HepG2 (cell line): ENCODE data around the gene DPH1. TPM values are rescaled to one million over a fixed set of nuclear protein-coding genes. Genes with fewer than 3 reads are reported as not detected.

Source experiments
- ATF2 ChIP-seq: sonication (generic); formaldehyde crosslinking; IDR thresholded peaks from 2 replicates; pipeline ENCODE4 v1.4.0; 2020; ENCODE audit warnings: missing genetic modification reagents
- BCL6 ChIP-seq: IDR thresholded peaks from 2 replicates; pipeline ENCODE4 v1.6.1; 2016; ENCODE audit warnings: missing genetic modification reagents, missing compliant biosample characterization
- EZH2 ChIP-seq: conservative IDR thresholded peaks from 2 replicates; pipeline ENCODE4 v1.6.1; 2012; ENCODE audit warnings: mild to moderate bottlenecking, low read depth, low read length, moderate library complexity
- HDAC2 ChIP-seq: sonication (generic); formaldehyde crosslinking; IDR thresholded peaks from 2 replicates; pipeline ENCODE4 v1.4.0; 2020; ENCODE audit warnings: missing genetic modification reagents
- KLF15 ChIP-seq: sonication (generic); formaldehyde crosslinking; IDR thresholded peaks from 2 replicates; pipeline ENCODE4 v1.8.1; 2023; ENCODE audit warnings: borderline replicate concordance, mild to moderate bottlenecking, inconsistent platforms, missing genetic modification reagents, mixed read lengths
- KLF6 ChIP-seq: IDR thresholded peaks from 2 replicates; pipeline ENCODE4 v1.8.0; 2016; ENCODE audit warnings: missing biosample characterization, missing genetic modification reagents
- LBX2 ChIP-seq: sonication (generic); formaldehyde crosslinking; IDR thresholded peaks from 2 replicates; pipeline ENCODE4 v1.5.0; 2020; ENCODE audit warnings: missing genetic modification reagents, mild to moderate bottlenecking, borderline replicate concordance
- MAZ ChIP-seq, 2 experiments: sonication (generic) in 1 of 2; formaldehyde crosslinking in 1 of 2; IDR thresholded peaks; 2 replicates each; pipeline versions ENCODE4 v1.5.0 to v1.6.1; 2012 to 2020; ENCODE audit warnings: low read depth in 2 of 2, mild to moderate bottlenecking in 2 of 2, borderline replicate concordance in 1 of 2, improper control_type of control experiment in 1 of 2, low read length in 1 of 2, missing genetic modification reagents in 1 of 2, moderate library complexity in 1 of 2
- MIXL1 ChIP-seq: IDR thresholded peaks from 2 replicates; pipeline ENCODE4 v1.6.1; 2016
- PATZ1 ChIP-seq: sonication (generic); formaldehyde crosslinking; IDR thresholded peaks from 2 replicates; pipeline ENCODE4 v1.4.0; 2020; ENCODE audit warnings: missing genetic modification reagents
- SRSF4 ChIP-seq: fragments of 200-400 bp; formaldehyde crosslinking; IDR thresholded peaks from one replicate; pipeline ENCODE4 v1.6.1; 2018; ENCODE audit warnings: mild to moderate bottlenecking, low read depth, low read length, moderate library complexity; ENCODE audit not compliant: poor library complexity, severe bottlenecking
- TFDP2 ChIP-seq: sonication (generic); formaldehyde crosslinking; IDR thresholded peaks from 2 replicates; pipeline ENCODE4 v1.4.0; 2020; ENCODE audit warnings: missing genetic modification reagents
- ZKSCAN8 ChIP-seq: IDR thresholded peaks from 2 replicates; pipeline ENCODE4 v1.6.1; 2016; ENCODE audit warnings: borderline replicate concordance, missing genetic modification reagents, missing compliant biosample characterization
- ZNF337 ChIP-seq: sonication (generic); formaldehyde crosslinking; IDR thresholded peaks from 2 replicates; pipeline ENCODE4 v1.5.1; 2020; ENCODE audit warnings: missing genetic modification reagents, low read depth, mild to moderate bottlenecking, borderline replicate concordance
- ZNF430 ChIP-seq: sonication (generic); formaldehyde crosslinking; IDR thresholded peaks from 2 replicates; pipeline ENCODE4 v1.9.0; 2021; ENCODE audit warnings: mild to moderate bottlenecking, missing genetic modification reagents
- ZNF512 ChIP-seq: sonication (generic); formaldehyde crosslinking; IDR thresholded peaks from 2 replicates; pipeline ENCODE4 v1.4.0; 2020; ENCODE audit warnings: mild to moderate bottlenecking, missing genetic modification reagents
- ZNF720 ChIP-seq: sonication (generic); formaldehyde crosslinking; IDR thresholded peaks from 2 replicates; pipeline ENCODE4 v1.4.0; 2020; ENCODE audit warnings: missing genetic modification reagents
- ZNF784 ChIP-seq: sonication (generic); formaldehyde crosslinking; IDR thresholded peaks from 2 replicates; pipeline ENCODE4 v1.5.1; 2020; ENCODE audit warnings: missing genetic modification reagents, mild to moderate bottlenecking, borderline replicate concordance
- polyA plus RNA-seq, 8 experiments: library from polyadenylated mRNA; depleted of rRNA in 3 of 8; stranded (reverse) in 7 of 8; unstranded in 1 of 8; fragments of >200 nt; fragmentation: Illumina TruSeq in 4 of 8; extraction: Trizol in 4 of 8; gene quantifications; 2 replicates each; pipeline versions ENCODE4 v1.2.1 to v1.2.3, GENCODE V29; 2011 to 2016; ENCODE audit warnings: low read depth in 4 of 8, missing spikeins in 1 of 8, mixed read lengths in 1 of 8; ENCODE audit not compliant: insufficient read depth in 1 of 8
- total RNA-seq, 5 experiments: library from RNA; depleted of rRNA; stranded (reverse); fragments of >200 nt; fragmentation: Illumina TruSeq; extraction: Trizol; gene quantifications; 2 replicates each; pipeline ENCODE4 v1.2.3, GENCODE V29; 2016; ENCODE audit warnings: low read depth in 1 of 5

The DPH1 gene
- total and polyA plus RNA-seq, 2 of the 13 experiments (the other 11 are each of a cell fraction or from before 2014, with no cell fraction given) = 25.3 to 42.8 TPM

- TF ChIP-seq ZNF784 (0 out of 2 replicates have a peak, but pooled peaks have one; percentile 13), TFDP2 (CRISPR knock-in tag) (0 out of 2 replicates have a peak, but pooled peaks have one; percentile 32), ZKSCAN8 (CRISPR knock-in tag) (peak; percentile 53; the same call in 1 of the 2 replicates), KLF15 (CRISPR knock-in tag) (no peak), MIXL1 (CRISPR knock-in tag) (no peak), ZNF720 (no peak), SRSF4 (no peak), MAZ (IDR thresholded peaks at IDR 0.05; ENCODE audit: borderline replicate concordance, low read depth, low read length) (no peak), MAZ (CRISPR knock-in tag; IDR thresholded peaks at IDR 0.05; ENCODE audit: low read depth) (no peak), HDAC2 (CRISPR knock-in tag) (peak; percentile 38; the same call in 1 of the 2 replicates), ZNF337 (no peak), LBX2 (CRISPR knock-in tag) (no peak), ZNF512 (CRISPR knock-in tag) (no peak), BCL6 (CRISPR knock-in tag) (peak; percentile 65; the same call in 1 of the 2 replicates), ZNF430 (CRISPR knock-in tag) (no peak), EZH2 (peak; percentile 39; the same call in 1 of the 2 replicates), ATF2 (no peak), KLF6 (CRISPR knock-in tag) (no peak), PATZ1 (CRISPR knock-in tag) (0 out of 2 replicates have a peak, but pooled peaks have one; percentile 15)
Observed at GRCh38 chr17:2025622-2026309, 4.2 kb upstream of the DPH1 start (continued).
